Measurements from ENCODE around the gene TBCE.

Gene TBCE

GRCh38 chr1:235401251-235401650, 34.0 kb downstream of the TBCE start:
- Histone ChIP-seq H3K9me3 (no peaks in the 10 kb centered on the region), H3K4me3 (ENCODE audit: low read depth in 1 of 2, low read length in 1 of 2) (no peak overlapping the region), H3K36me3 (no peaks in the 10 kb centered on the region), H3K27ac (no peak overlapping the region), H3K27me3 (no peaks in the 10 kb centered on the region), H3K4me1 (ENCODE audit: control insufficient read depth in 1 of 2, insufficient read depth in 1 of 2, low read depth in 1 of 2, low read length in 1 of 2) (peaks cover 6 to 11% of the 10 kb centered on the region in 2 experiments)
- TF ChIP-seq CTCF (IDR thresholded peaks at IDR 0.05): no peak

DNA sequence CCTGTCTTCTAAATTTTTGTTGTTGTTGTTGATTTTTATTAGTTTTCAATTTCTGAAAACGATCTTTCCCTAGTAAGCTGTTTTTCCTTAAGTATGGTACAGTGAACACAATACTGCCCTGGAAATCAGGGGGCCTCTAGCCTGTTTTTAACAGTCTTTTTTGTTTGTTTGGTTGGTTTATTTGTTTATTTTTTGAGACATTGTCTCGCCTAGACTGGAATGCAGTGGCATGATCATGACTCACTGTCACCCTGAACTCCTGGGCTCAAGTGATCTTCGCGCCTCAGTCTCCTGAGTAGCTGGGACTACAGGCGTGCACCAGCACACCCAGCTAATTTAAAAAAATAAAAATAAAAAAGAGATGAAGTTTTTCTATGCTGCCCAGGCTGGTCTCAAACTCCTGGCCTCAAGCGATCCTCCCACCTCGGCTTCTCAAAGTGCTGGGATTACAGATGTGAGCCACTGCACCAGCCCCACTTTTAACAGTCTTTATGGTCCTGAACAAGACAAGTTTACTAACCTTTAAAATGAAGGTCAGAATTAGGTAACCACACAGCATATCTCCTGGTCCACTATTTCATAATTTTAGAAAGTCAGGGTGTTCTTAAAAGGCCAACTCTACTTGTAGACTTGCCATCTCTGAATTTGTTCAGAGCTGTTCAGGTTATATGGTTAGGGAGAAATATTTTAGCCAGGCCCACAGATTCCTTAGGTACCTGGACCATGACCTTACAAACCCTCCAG, 35.4 kb downstream of the TBCE start:
- TF ChIP-seq CTCF (IDR thresholded peaks at IDR 0.05): no peak
- Histone ChIP-seq H3K27me3 (no peaks in the 10 kb centered on the region), H3K4me1 (ENCODE audit: control insufficient read depth in 1 of 2, insufficient read depth in 1 of 2, low read depth in 1 of 2, low read length in 1 of 2) (peaks cover 6 to 11% of the 10 kb centered on the region in 2 experiments), H3K9me3 (no peaks in the 10 kb centered on the region), H3K4me3 (ENCODE audit: low read depth in 1 of 2, low read length in 1 of 2) (no peak overlapping the region), H3K36me3 (no peaks in the 10 kb centered on the region), H3K27ac (no peak overlapping the region)

DNA sequence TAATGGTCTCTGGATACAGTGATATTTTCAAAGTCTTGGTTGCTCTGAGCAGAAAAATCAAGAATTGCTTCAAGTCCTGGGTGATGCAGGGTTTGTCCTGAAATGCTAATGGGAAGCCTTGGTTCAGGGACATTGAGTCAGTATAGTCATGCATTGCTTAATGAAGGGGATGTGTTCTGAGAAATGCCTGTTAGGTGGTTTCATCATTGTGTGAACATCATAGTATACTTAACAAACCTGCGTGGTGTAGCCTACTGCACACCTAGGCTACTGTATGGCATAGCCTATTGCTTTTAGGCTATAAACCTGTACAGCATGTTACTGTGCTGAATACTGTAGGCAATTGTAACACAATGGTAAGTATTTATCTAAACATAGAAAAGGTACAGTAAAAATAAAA, 36.4 kb downstream of the TBCE start:
- H3K27me3 ChIP-seq: no peaks in the 10 kb centered on the region
- no peaks in the 10 kb centered on the region for H3K36me3 ChIP-seq
- H3K9me3 ChIP-seq: no peaks in the 10 kb centered on the region
- H3K4me1 ChIP-seq (ENCODE audit: control insufficient read depth in 1 of 2, insufficient read depth in 1 of 2, low read depth in 1 of 2, low read length in 1 of 2): peaks cover 6 to 11% of the 10 kb centered on the region in 2 experiments
- H3K4me3 ChIP-seq (ENCODE audit: low read depth in 1 of 2, low read length in 1 of 2): no peak overlapping the region
- no peak overlapping the region for H3K27ac ChIP-seq
- no peak for TF ChIP-seq CTCF (IDR thresholded peaks at IDR 0.05)

GRCh38 chr1:235404190-235404589, 37.0 kb downstream of the TBCE start:
- H3K27me3 ChIP-seq: no peaks in the 10 kb centered on the region

DNA sequence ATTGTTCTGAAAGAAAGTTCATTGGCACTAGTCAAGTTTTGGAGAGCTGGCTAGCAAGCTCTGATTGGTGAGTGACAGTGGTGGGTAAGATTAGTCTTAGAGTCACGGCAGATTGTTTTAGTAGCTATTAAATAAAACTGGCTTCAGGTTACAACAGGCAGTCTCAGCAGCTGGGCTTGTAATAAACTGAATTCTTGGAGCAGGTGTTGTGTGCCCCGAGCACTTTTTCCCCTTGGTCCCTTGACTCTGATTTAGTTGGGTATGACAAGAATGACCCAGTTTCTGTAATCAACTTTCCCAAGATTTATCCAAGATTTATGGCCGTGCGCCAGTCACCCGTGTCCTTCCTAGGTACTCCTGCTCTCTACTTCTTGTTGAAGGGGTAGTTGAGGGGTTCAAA, 40.2 kb downstream of the TBCE start:
- Histone ChIP-seq H3K27ac (no peak overlapping the region), H3K36me3 (no peaks in the 10 kb centered on the region), H3K27me3 (no peaks in the 10 kb centered on the region), H3K4me3 (ENCODE audit: low read depth in 1 of 2, low read length in 1 of 2) (no peak overlapping the region), H3K9me3 (no peaks in the 10 kb centered on the region), H3K4me1 (ENCODE audit: control insufficient read depth in 1 of 2, insufficient read depth in 1 of 2, low read depth in 1 of 2, low read length in 1 of 2) (peaks cover 6 to 11% of the 10 kb centered on the region in 2 experiments)
- no peak for TF ChIP-seq CTCF (IDR thresholded peaks at IDR 0.05)

More at GRCh38 chr1:235404190-235404589, 37.0 kb downstream of the TBCE start:
- H3K36me3 ChIP-seq: no peaks in the 10 kb centered on the region
- H3K27ac ChIP-seq: no peak overlapping the region
- H3K4me1 ChIP-seq (ENCODE audit: control insufficient read depth in 1 of 2, insufficient read depth in 1 of 2, low read depth in 1 of 2, low read length in 1 of 2): peaks cover 6 to 11% of the 10 kb centered on the region in 2 experiments
- H3K4me3 ChIP-seq (ENCODE audit: low read depth in 1 of 2, low read length in 1 of 2): no peak overlapping the region
- no peak for TF ChIP-seq CTCF (IDR thresholded peaks at IDR 0.05)
- H3K9me3 ChIP-seq: no peaks in the 10 kb centered on the region
